NCI-H2107 (cell line): ENCODE data around the gene BID.
A peak's percentile ranks its signal among the peaks of the same experiment; 100 is the strongest.

Experiments
- DNase-seq: peaks from one replicate; lab custom pipeline; 2025; lab: John Stamatoyannopoulos, UW

Gene BID

DNA sequence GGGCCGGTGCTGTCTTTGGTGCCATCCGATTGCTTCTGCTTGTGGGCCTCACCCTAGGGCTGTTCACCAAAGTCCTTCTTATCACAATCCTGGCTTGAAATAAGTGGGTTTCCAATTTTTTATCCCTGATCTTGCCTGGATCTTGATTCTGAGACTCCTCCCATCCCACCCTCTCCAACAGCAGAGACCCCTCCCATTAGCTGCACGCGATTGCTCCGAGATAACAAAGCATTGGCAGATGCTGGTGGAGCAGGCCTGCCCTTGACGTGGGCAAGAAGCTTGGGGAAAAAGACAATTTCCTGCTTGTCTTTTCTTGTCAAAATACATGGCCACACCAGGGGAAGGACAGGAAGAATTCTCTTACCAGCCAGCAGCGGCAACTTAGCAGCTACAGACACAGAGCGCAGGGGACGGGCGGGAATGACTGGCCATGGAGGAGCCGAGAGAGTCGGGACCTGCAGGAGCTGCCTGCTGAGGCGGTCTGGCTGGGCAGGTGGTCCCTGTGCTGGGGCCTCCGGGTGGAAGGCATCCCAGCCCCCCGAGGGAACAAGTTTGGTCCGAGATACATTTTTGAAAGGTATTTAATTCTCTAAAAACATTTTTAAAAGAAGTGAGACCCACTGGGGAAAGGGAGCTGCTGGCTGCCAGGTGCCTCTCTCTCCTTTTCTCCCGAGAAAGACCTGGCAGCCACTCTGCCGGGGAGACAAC is 9.7 kb upstream of the BID start:
- DNase-seq, result no peak

- DNase-seq, result no peak
Measured at GRCh38 chr22:17783312-17783711, 9.0 kb upstream of the BID start.

DNA sequence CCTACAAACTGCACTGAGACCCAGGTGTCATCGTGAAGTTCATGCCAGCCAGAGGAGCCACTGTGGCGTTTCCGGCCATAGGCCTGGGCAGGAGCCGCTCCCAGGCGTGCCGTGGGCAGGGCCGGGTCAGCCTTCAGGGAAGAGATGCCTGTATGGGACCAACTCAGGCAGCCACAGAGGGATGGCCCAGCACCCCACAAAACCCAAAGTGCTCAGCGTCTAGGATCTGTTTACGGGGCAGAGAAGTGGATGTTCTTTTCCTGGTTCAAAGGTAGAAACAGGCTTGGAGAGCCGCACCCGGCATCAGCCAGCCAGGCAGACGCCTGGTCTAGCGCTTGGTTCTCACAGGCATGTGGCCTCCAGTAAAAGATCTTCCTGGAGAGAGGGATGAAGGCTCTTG is 8.4 kb upstream of the BID start:
- no peak for DNase-seq

DNA sequence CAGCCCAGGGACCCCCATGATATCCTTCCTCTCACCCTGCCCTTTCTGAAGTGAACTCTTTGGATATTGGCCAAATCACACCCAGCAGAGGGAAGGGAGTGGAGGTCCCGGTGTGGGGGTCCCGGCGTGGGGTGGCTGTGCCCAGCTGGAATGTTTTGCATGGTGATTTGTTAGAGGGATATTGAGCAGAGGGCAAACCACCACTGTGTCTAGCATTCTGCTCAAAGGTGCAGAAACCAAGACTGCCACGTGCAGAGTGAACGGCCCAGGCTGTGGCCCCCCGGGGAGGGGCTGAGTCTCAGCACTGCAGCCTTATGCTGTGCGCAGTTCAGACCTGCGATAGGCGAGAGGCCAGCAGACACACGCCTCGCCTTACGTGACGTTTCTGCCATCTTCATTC is 7.9 kb upstream of the BID start:
- no peak for DNase-seq

DNA sequence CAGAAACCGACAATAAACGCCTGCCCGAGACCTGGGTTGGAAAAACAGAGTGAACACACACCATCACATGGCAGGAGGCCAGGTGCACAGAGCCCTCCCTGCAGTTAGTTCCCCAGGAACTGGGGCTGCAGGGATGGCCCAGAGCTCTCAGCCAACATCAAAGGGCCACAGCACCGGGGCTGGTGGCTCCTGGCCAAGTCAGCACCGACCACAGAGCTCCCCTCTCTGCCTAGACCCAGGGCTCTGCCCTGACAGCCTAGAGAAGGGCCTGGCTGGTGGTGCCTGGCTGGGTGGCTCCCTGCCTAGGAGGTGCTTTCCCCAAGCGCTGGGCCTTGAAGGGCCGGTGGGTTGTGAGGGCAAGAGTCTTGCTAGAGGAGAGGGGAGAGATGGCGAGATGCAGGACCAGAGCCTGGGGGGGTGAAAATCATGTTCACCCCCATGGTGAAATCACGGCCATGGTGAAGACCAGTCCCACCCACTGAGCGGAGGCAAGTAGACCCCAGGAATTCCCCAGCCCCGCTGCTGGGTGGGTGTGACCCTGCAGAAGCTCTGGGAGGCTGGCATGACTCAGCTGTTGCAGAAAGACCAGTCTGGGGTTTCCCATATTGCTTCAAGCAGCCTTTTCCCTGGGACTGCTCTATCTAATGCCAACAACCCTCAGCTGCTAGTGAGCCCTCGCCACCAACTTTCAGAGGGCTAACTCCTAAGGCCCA is 7.2 kb upstream of the BID start:
- DNase-seq, result peak; percentile 24

DNA sequence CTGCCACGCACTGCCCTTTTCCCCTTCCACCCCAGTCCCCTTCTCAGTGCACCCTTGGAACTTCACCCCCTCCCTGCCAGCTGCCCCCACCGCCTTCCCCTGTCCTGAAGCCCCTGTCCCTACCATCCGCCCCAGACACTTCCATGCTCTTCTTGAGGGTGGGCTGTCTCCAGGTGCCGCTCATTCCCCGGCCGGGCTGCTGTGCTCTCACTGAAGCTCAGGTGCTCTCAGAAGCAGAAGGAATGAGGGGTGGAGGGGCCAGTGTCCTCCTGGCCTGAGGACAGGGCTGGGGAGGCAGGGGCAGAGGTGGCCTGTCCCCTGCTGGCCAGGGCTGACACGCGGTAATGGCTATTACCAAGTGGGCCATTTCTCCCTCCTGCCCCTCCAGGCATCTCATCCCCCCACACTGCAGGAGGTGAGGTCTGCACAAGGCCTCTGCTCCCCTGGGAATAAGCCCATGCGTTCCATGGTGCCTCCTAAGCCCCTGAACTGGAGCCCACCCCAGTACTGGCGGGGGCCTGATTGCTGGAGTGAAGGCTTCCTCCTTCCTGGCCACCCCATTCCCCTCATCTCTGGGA is 6.6 kb upstream of the BID start:
- DNase-seq, result no peak

GRCh38 chr22:17780116-17780740 is 6.0 kb upstream of the BID start:
- no peak for DNase-seq

DNA sequence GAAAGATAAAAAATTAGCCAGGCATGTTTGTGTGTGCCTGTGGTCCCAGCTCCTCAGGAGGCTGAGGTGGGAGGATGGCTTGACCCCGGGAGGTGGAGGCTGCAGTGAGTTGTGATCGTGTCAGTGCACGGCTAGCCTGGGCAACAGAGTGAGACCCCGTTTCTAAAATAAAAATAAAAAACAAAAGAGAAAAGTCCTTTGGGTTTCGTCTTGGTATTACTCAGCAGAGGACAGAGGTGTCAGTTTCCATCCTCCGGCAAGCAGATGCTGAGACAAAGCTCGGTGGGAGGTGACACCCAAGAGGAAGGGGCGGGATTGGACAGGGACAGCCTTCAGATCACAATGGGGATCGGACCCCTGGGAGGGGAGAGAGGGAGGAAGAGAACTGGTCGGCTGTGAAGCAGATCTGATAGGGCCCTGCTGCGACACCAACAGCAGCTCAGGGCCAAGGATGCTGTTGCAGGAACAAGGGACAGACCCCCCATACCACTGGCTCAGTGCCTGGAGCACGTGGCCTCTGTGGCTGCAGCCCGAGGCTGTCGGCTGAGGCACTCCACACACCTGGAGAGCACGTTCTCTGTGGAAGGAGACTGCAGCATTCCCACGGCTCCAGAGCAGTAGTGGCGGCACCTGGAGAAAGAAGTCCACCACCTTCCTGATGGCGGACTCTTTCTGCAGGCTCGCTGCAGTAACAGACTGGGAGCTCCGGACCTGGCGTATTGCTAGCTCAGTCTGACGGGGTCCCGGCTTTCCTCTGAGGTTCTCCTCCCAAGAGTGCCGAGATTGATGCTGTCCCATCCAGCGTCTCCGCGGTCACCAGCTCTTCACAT is 5.2 kb upstream of the BID start:
- DNase-seq, result peak; percentile 18

- no peak for DNase-seq
Measured at GRCh38 chr22:17778412-17778976, 4.2 kb upstream of the BID start.

GRCh38 chr22:17777717-17778044 is 3.4 kb upstream of the BID start:
- no peak for DNase-seq

GRCh38 chr22:17777005-17777716 is 2.9 kb upstream of the BID start:
- DNase-seq, result no peak

- DNase-seq, result no peak
Measured at GRCh38 chr22:17775781-17776465, 1.7 kb upstream of the BID start.

DNA sequence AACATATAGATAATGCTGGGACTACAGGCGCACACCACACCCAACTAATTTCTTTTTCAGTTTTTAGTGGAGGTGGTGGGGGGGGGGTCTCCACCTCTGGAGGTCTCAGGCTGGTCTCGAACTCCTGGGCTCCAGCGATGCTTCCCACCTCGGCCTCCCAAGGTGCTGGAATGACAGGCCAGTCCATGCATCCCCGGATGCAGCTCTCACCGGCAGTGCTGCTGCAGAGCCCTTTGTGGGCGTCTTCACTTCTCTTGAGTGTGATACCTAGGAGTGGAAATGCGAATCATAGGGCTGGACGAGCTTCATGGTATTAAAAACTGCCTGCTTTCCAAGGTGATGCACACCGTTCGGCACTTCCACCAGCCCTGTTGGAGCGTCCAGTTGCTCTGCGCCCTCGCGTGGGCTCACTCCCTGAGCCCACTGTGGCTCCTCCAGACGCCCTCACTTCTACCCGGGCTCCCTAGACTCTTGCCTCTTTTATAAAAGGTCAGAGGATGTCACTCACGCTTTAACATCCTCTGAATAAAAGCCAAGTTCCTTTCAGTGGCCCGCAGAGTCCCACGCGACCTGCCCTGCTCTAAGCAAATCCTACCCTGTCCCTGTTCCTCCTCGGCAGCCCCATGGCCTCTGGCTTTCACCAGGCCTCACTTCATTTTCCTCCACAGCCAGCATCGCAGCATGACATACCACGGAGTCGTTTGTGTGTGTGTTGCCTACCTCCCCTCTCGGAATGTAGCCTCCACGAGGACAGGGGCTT is 837 bp upstream of the BID start:
- DNase-seq, result no peak

GRCh38 chr22:17773606-17774205 is 563 bp downstream of the BID start:
- DNase-seq, result peak; percentile 45

DNA sequence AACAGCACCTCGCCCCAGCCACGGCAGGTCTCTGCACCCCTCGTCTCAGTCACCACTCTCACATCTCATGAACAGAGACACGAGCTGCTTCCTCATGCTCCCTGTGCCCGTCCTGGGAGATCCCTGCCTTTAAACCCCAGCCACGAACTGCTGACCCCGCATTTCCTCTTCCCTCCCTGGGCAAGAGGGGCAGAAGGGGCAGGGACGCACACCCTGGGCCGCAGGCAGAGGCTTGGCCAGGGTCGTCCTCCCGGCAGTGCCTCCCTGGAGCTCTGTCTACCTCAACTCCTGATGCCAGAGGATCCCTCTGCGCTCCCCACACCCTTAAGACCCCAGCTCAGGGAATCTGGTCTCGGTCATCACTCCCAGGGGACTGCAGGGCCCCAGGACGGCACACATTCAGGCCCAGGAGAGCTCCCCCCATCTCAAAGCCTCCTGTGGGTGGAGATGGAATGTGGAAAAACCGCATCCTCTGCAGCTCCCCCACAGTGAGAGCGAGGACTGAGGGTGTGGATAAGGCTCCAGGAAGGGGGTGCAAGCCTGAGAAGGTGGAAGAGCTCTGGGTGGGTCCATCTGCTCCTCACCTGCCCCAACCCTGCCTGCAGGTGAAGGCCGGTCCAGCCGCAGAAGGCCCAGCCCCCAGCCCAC is 1.2 kb downstream of the BID start:
- DNase-seq, result no peak

DNA sequence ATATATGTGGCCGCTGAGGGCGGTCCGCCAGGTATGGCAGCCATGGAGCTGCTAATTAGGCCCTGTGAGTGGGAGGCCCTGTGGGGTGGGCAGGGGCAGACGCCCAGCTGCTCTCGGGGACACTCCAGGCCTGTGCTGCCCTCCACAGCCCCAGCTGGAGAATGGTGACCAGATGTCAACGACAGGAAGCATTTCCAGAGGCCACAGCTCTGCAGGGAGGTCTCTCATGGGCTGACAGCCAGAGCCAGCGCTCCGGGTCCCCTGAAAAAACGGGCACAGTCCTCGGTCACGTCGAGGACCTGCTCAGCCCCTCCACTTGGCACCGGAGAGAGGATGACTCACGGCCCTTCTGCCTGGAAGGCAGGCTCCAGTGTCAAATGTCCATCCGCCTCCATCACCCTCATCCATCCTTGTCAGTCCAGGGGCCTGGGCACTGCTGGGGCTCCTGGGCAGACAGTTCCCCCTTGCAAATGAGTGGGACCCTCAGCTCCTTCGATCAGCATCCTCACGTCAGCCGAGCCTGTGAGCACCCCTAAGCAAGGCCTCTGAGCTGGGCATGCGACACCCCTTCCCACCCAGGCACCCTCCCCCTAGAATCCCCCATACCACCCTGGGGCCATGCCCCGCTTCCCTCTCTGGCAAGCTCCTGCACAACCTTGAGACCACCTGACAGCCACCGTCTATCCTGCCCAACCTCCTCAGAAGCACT is 1.9 kb downstream of the BID start:
- no peak for DNase-seq

- no peak for DNase-seq
Measured at GRCh38 chr22:17770180-17771077, 3.8 kb downstream of the BID start.
